Glutamatergic neuron (in vitro differentiated cells): ENCODE results near the gene TNIP1. TPM values are rescaled to one million over a fixed set of nuclear protein-coding genes. Genes with fewer than 3 reads are reported as not detected.

Experiments used
- DNase-seq: peaks from one replicate; pipeline ENCODE4 v3.0.0; 2022
- H3K27ac Mint-ChIP-seq: one replicate; pipeline ENCODE4 v1.8.0; 2020; ENCODE audit warnings: mild to moderate bottlenecking, mixed read lengths, inconsistent platforms; ENCODE audit not compliant: unreplicated experiment
- H3K27me3 Mint-ChIP-seq: one replicate; pipeline ENCODE4 v1.8.0; 2020; ENCODE audit warnings: mild to moderate bottlenecking, moderate library complexity, mixed read lengths, inconsistent platforms; ENCODE audit not compliant: unreplicated experiment
- H3K36me3 Mint-ChIP-seq: one replicate; pipeline ENCODE4 v1.8.0; 2020; ENCODE audit warnings: mild to moderate bottlenecking, mixed read lengths, inconsistent platforms; ENCODE audit not compliant: unreplicated experiment
- H3K4me1 Mint-ChIP-seq: one replicate; pipeline ENCODE4 v1.8.0; 2020; ENCODE audit warnings: mild to moderate bottlenecking, low read depth, mixed read lengths, inconsistent platforms; ENCODE audit not compliant: unreplicated experiment
- H3K4me3 Mint-ChIP-seq: one replicate; pipeline ENCODE4 v1.8.0; 2020; ENCODE audit warnings: mild to moderate bottlenecking, mixed read lengths, inconsistent platforms; ENCODE audit not compliant: unreplicated experiment
- H3K9me3 Mint-ChIP-seq: one replicate; pipeline ENCODE4 v1.8.0; 2020; ENCODE audit warnings: mild to moderate bottlenecking, moderate library complexity, mixed read lengths, inconsistent platforms; ENCODE audit not compliant: unreplicated experiment
- CTCF ChIP-seq: fragments of 200-600 bp; sonication (generic); IDR thresholded peaks from one replicate; pipeline ENCODE4 v1.5.0; 2021; ENCODE audit not compliant: partially characterized antibody, unreplicated experiment
- total RNA-seq: library from RNA; stranded (reverse); fragmentation: NEBNext Ultra II Directional; extraction: Animal tissue kit (Norgen Biotek cat#: 25700); gene quantifications from one replicate; pipeline ENCODE4 v1.2.1, GENCODE V29; 2021; ENCODE audit not compliant: unreplicated experiment

The TNIP1 gene
- total RNA-seq, 1 donor from 2014 or later: 34.1 TPM

- no peak overlapping the region for H3K27ac Mint-ChIP-seq
- H3K4me3 Mint-ChIP-seq: no peak overlapping the region
- peaks cover 8% of the 10 kb centered on the region for H3K27me3 Mint-ChIP-seq
- peaks cover 11% of the 10 kb centered on the region for H3K4me1 Mint-ChIP-seq
- no peak for DNase-seq
- no peak for TF ChIP-seq CTCF
- H3K9me3 Mint-ChIP-seq: peaks cover 2% of the 10 kb centered on the region
- H3K36me3 Mint-ChIP-seq: peaks cover 3% of the 10 kb centered on the region
These were observed 17.5 kb downstream of the TNIP1 start for GRCh38 chr5:151063142-151063989.

DNA sequence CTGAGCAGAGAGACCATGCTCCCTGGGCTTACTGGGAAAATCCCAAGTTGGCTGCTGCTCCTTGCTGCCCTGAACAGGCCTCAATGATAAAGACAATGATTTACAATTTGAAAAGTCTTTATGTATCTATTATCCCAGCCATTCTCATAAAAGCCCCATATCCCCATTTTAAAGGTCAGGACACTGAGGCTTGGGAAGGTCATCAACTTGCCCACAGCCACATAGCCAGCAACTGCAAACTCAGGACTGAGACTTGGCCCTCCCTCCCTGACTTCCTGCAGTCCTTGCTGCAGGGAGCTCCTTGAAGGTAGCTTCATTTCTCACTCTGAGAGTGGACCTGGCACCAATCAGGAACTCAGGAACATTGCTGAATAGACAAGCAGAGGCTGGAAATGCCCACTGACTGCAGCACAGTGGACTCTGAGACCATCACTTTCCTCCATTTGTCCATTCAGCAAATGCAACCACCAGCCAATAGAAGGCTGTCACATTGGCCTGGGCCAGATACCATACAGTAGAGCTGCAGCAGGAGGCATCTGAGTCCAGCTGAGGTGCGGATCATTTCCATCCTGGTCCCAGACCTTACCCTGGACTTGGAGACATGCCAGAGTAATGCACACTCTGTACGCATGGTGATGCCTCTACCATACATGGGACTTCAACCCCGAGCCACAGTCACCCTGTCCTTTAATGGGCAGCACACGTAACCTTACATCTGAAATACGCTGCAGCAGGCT, 18.3 kb downstream of the TNIP1 start:
- H3K9me3 Mint-ChIP-seq: peaks cover 2% of the 10 kb centered on the region

GRCh38 chr5:151060742-151061141, 20.1 kb downstream of the TNIP1 start:
- TF ChIP-seq CTCF: no peak
- H3K4me1 Mint-ChIP-seq: peaks cover 6% of the 10 kb centered on the region
- H3K4me3 Mint-ChIP-seq: no peak overlapping the region
- peaks cover 1% of the 10 kb centered on the region for H3K36me3 Mint-ChIP-seq
- peaks cover 9% of the 10 kb centered on the region for H3K27me3 Mint-ChIP-seq
- H3K27ac Mint-ChIP-seq: no peak overlapping the region
- no peak for DNase-seq
- peaks cover 1% of the 10 kb centered on the region for H3K9me3 Mint-ChIP-seq

More for the DNA sequence above, 18.3 kb downstream of the TNIP1 start:
- Mint-ChIP-seq H3K36me3 (peaks cover 3% of the 10 kb centered on the region), H3K27me3 (peaks cover 6% of the 10 kb centered on the region), H3K27ac (no peak overlapping the region), H3K4me1 (peaks cover 9% of the 10 kb centered on the region), H3K4me3 (no peak overlapping the region)
- TF ChIP-seq CTCF: no peak
- no peak for DNase-seq

GRCh38 chr5:151058891-151059489, 21.8 kb downstream of the TNIP1 start:
- Mint-ChIP-seq H3K27me3 (peaks cover 5% of the 10 kb centered on the region), H3K36me3 (no peaks in the 10 kb centered on the region), H3K27ac (no peak overlapping the region), H3K4me3 (no peak overlapping the region), H3K9me3 (peaks cover 2% of the 10 kb centered on the region), H3K4me1 (peaks cover 5% of the 10 kb centered on the region)
- no peak for TF ChIP-seq CTCF
- DNase-seq: no peak

DNA sequence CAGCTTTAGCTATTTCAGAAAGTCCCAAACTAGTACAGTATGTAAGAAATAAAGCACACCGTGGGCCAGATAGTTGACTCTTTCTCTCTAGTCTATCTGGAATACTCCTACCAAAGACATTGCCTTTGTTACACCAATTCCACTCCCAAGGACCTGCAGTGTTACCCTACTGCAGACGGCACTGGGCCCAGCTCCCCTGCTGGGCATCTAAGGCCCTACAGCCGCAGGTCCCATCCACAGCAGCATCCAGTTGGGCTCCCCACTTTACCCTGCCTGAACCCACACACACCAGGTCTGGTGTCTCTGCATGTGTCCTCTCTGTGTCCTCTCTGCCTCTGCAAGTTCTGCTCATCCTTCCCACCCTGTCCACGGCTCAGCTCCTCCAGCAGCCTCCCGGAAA, 22.5 kb downstream of the TNIP1 start:
- Mint-ChIP-seq H3K9me3 (peaks cover 2% of the 10 kb centered on the region), H3K36me3 (no peaks in the 10 kb centered on the region), H3K4me1 (peaks cover 5% of the 10 kb centered on the region), H3K4me3 (no peak overlapping the region), H3K27ac (no peak overlapping the region), H3K27me3 (peaks cover 6% of the 10 kb centered on the region)
- no peak for DNase-seq
- peak; percentile 11 for TF ChIP-seq CTCF
